Measurements from ENCODE around the gene DVL1. TPM values are rescaled to one million over a fixed set of nuclear protein-coding genes. Genes with fewer than 3 reads are reported as not detected.

The DVL1 gene
- total and polyA plus RNA-seq, 9 of the 15 experiments (the other 6 are each of a cell fraction or from before 2014, with no cell fraction given), result 0.62 to 135 (median 24.3) TPM

DNA sequence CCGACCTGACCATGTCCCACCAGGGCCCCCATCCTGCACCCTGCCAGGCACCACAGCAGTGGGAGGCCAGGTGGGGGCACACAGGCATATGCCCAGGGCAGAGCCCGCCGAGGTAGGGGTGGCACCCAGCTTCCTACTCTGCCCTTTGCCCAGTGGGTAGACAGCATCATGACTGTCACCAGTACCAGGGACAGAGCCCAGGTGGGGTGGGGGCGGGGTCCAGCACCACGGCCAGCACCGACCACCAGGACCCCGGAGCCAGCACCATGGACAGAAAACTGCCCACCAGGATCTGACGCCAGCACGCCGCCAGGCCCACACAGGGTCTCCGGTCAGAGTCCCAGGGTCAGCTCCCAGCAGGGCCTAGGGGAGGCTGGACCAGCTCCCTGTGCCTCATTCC lies 14.4 kb downstream of the DVL1 start (continued):
- TF ChIP-seq MCM7 (IDR thresholded peaks at IDR 0.05) (no peak), EHMT2 (IDR thresholded peaks at IDR 0.05) (peak; percentile 98), ILK (tag; IDR thresholded peaks at IDR 0.05; ENCODE audit: borderline replicate concordance, low read depth) (no peak), HNRNPUL1 (IDR thresholded peaks at IDR 0.05; ENCODE audit: low read length) (no peak), MEF2A (IDR thresholded peaks at IDR 0.05; ENCODE audit: control insufficient read depth, low read depth, low read length) (no peak), PHTF2 (CRISPR knock-in tag; IDR thresholded peaks at IDR 0.05) (no peak), POLR2B (IDR thresholded peaks at IDR 0.05; ENCODE audit: low read depth, partially characterized antibody) (no peak), ZC3H8 (IDR thresholded peaks at IDR 0.05) (no peak), STAG1 (CRISPR knock-in tag; IDR thresholded peaks at IDR 0.05; ENCODE audit: borderline replicate concordance) (peak; percentile 77; the same call in 1 of the 2 replicates), ZFP36 (IDR thresholded peaks at IDR 0.05; ENCODE audit: low read depth, low read length, partially characterized antibody) (no peak), HDAC2 (IDR thresholded peaks at IDR 0.05) (peak; percentile 39; the same call in 1 of the 2 replicates), FOXA1 (IDR thresholded peaks at IDR 0.05; ENCODE audit: borderline replicate concordance) (no peak), ARID2 (IDR thresholded peaks at IDR 0.05) (no peak)
- TF ChIP-seq, protein P1, sequence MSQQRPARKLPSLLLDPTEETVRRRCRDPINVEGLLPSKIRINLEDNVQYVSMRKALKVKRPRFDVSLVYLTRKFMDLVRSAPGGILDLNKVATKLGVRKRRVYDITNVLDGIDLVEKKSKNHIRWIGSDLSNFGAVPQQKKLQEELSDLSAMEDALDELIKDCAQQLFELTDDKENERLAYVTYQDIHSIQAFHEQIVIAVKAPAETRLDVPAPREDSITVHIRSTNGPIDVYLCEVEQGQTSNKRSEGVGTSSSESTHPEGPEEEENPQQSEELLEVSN (IDR thresholded peaks at IDR 0.05; ENCODE audit: borderline replicate concordance in 1 of 2, extremely low read depth in 1 of 2, insufficient read depth in 1 of 2, insufficient read length in 1 of 2, low read depth in 1 of 2, low read length in 1 of 2, poor library complexity in 1 of 2, severe bottlenecking in 1 of 2), result no peak
- TF ChIP-seq, protein P2, sequence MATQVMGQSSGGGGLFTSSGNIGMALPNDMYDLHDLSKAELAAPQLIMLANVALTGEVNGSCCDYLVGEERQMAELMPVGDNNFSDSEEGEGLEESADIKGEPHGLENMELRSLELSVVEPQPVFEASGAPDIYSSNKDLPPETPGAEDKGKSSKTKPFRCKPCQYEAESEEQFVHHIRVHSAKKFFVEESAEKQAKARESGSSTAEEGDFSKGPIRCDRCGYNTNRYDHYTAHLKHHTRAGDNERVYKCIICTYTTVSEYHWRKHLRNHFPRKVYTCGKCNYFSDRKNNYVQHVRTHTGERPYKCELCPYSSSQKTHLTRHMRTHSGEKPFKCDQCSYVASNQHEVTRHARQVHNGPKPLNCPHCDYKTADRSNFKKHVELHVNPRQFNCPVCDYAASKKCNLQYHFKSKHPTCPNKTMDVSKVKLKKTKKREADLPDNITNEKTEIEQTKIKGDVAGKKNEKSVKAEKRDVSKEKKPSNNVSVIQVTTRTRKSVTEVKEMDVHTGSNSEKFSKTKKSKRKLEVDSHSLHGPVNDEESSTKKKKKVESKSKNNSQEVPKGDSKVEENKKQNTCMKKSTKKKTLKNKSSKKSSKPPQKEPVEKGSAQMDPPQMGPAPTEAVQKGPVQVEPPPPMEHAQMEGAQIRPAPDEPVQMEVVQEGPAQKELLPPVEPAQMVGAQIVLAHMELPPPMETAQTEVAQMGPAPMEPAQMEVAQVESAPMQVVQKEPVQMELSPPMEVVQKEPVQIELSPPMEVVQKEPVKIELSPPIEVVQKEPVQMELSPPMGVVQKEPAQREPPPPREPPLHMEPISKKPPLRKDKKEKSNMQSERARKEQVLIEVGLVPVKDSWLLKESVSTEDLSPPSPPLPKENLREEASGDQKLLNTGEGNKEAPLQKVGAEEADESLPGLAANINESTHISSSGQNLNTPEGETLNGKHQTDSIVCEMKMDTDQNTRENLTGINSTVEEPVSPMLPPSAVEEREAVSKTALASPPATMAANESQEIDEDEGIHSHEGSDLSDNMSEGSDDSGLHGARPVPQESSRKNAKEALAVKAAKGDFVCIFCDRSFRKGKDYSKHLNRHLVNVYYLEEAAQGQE (IDR thresholded peaks at IDR 0.05; ENCODE audit: borderline replicate concordance), result peak; percentile 99
- TF ChIP-seq, protein P2 (CRISPR knock-in tag; IDR thresholded peaks at IDR 0.05; ENCODE audit: low read depth), result peak; percentile 94
- TF ChIP-seq, protein P3, sequence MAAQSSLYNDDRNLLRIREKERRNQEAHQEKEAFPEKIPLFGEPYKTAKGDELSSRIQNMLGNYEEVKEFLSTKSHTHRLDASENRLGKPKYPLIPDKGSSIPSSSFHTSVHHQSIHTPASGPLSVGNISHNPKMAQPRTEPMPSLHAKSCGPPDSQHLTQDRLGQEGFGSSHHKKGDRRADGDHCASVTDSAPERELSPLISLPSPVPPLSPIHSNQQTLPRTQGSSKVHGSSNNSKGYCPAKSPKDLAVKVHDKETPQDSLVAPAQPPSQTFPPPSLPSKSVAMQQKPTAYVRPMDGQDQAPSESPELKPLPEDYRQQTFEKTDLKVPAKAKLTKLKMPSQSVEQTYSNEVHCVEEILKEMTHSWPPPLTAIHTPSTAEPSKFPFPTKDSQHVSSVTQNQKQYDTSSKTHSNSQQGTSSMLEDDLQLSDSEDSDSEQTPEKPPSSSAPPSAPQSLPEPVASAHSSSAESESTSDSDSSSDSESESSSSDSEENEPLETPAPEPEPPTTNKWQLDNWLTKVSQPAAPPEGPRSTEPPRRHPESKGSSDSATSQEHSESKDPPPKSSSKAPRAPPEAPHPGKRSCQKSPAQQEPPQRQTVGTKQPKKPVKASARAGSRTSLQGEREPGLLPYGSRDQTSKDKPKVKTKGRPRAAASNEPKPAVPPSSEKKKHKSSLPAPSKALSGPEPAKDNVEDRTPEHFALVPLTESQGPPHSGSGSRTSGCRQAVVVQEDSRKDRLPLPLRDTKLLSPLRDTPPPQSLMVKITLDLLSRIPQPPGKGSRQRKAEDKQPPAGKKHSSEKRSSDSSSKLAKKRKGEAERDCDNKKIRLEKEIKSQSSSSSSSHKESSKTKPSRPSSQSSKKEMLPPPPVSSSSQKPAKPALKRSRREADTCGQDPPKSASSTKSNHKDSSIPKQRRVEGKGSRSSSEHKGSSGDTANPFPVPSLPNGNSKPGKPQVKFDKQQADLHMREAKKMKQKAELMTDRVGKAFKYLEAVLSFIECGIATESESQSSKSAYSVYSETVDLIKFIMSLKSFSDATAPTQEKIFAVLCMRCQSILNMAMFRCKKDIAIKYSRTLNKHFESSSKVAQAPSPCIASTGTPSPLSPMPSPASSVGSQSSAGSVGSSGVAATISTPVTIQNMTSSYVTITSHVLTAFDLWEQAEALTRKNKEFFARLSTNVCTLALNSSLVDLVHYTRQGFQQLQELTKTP (IDR thresholded peaks at IDR 0.05; ENCODE audit: low read depth in 1 of 2, partially characterized antibody in 2 of 2), result peak in 1 of 2 experiments; percentile 98
